Calu3 (cell line): Measurements from ENCODE around the gene MARCHF10. TPM values are rescaled to one million over a fixed set of nuclear protein-coding genes. Genes with fewer than 3 reads are reported as not detected.

ENCODE experiments used
- BruUV-seq: library from RNA; stranded (reverse); fragments of 400-500 nt; replicated peaks from 2 replicates; lab custom pipeline; 2021; lab: Mats Ljungman, UMichigan
- CTCF ChIA-PET: fragments of 300-600 bp; sonication (Branson Sonifier 250); formaldehyde crosslinking; loops from one replicate; lab custom pipeline; 2022; ENCODE audit warnings: antibody characterized with exemption; lab: Charles Lee
- DNase-seq: peaks from one replicate; pipeline ENCODE4 v3.0.0; 2022
- H3K27ac Mint-ChIP-seq: one replicate; pipeline ENCODE4 v1.8.0; 2022; ENCODE audit warnings: mixed read lengths; ENCODE audit not compliant: unreplicated experiment
- H3K27me3 Mint-ChIP-seq: one replicate; pipeline ENCODE4 v1.8.0; 2022; ENCODE audit warnings: mixed read lengths; ENCODE audit not compliant: unreplicated experiment
- H3K36me3 Mint-ChIP-seq: one replicate; pipeline ENCODE4 v1.8.0; 2022; ENCODE audit warnings: mild to moderate bottlenecking, moderate library complexity, mixed read lengths; ENCODE audit not compliant: insufficient read depth, unreplicated experiment
- H3K4me1 Mint-ChIP-seq: one replicate; pipeline ENCODE4 v1.8.0; 2022; ENCODE audit warnings: mild to moderate bottlenecking, low read depth, mixed read lengths; ENCODE audit not compliant: unreplicated experiment
- H3K4me3 Mint-ChIP-seq: one replicate; pipeline ENCODE4 v1.8.0; 2022; ENCODE audit warnings: mild to moderate bottlenecking, low read depth, moderate library complexity, mixed read lengths; ENCODE audit not compliant: unreplicated experiment
- H3K9me3 Mint-ChIP-seq: one replicate; pipeline ENCODE4 v1.8.0; 2022; ENCODE audit warnings: low read depth, mixed read lengths; ENCODE audit not compliant: unreplicated experiment
- intact Hi-C: fragments of 100-400 bp; cut with micrococcal nuclease; formaldehyde crosslinking; loops from one replicate; pipeline ENCODE4 v1.10.0; 2022; ENCODE audit not compliant: unreplicated experiment
- total RNA-seq: library from RNA; stranded (reverse); gene quantifications from 2 replicates; pipeline ENCODE4 v1.2.3, GENCODE V29; 2022
- TF ChIP-seq, protein P1 (sequence below): fragments of 200-600 bp; IDR thresholded peaks from one replicate; pipeline ENCODE4 v1.8.0; 2022; ENCODE audit warnings: antibody characterized with exemption; ENCODE audit not compliant: unreplicated experiment

The MARCHF10 gene
- total RNA-seq, 1 experiment from 2014 or later: not detected

DNA sequence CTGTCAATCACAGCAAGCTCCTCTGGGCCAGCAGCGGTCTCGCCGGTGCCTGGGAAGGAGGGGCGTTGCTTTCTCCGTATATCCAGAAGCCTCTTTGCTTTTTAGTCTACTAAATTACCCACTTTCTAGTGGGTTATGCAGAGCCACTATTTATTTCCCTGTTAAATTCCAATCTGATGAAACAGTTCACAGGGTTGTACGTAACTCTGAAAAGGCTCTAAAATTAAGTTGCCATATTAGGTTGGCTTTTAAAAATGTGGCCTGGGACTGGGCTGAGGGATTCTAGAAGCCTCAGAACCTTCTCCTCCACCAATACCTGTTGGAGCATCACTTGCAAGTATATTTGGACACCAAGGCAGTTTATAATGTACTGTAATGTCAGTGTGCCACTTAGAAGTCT, 27.2 kb downstream of the MARCHF10 start:
- peaks cover 28% of the 10 kb centered on the region for H3K4me1 Mint-ChIP-seq
- H3K4me3 Mint-ChIP-seq: no peak overlapping the region
- no TSS peak for BruUV-seq
- intact Hi-C loops: no loop called here
- CTCF ChIA-PET: interaction anchor here (0.6 kb wide), 1 partner anchor 38 kb away, joined by 3 read pairs; no protein-coding TSS in a partner anchor
- no peak overlapping the region for H3K27ac Mint-ChIP-seq
- no peaks in the 10 kb centered on the region for H3K27me3 Mint-ChIP-seq
- H3K9me3 Mint-ChIP-seq: peaks cover 4% of the 10 kb centered on the region
- H3K36me3 Mint-ChIP-seq: peaks cover 7% of the 10 kb centered on the region
- no peak for DNase-seq
- TF ChIP-seq, protein P1, sequence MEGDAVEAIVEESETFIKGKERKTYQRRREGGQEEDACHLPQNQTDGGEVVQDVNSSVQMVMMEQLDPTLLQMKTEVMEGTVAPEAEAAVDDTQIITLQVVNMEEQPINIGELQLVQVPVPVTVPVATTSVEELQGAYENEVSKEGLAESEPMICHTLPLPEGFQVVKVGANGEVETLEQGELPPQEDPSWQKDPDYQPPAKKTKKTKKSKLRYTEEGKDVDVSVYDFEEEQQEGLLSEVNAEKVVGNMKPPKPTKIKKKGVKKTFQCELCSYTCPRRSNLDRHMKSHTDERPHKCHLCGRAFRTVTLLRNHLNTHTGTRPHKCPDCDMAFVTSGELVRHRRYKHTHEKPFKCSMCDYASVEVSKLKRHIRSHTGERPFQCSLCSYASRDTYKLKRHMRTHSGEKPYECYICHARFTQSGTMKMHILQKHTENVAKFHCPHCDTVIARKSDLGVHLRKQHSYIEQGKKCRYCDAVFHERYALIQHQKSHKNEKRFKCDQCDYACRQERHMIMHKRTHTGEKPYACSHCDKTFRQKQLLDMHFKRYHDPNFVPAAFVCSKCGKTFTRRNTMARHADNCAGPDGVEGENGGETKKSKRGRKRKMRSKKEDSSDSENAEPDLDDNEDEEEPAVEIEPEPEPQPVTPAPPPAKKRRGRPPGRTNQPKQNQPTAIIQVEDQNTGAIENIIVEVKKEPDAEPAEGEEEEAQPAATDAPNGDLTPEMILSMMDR: no peak

DNA sequence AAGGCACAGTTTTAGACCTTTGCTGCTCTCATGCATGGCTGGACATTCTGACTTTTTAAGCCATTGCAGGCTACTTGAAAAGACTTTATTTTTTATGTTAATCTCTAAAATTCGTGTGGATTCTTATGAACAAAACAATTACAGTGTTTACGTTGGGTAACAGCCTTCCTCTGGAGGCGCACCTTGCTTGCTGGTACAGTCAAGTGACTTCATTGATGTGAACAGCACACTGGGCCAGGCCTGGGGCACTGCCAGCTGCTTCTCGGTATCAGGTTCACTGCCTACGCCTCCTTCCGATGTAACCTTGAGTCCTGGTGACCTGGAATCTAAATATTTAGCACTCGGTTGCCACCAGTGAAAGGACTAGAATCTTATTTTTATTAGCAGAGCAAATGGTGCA, 27.8 kb downstream of the MARCHF10 start:
- CTCF ChIA-PET: interaction anchor here (1.1 kb wide), 1 partner anchor 35 kb away, joined by 3 read pairs; no protein-coding TSS in a partner anchor
- no TSS peak for BruUV-seq
- H3K27ac Mint-ChIP-seq: no peak overlapping the region

DNA sequence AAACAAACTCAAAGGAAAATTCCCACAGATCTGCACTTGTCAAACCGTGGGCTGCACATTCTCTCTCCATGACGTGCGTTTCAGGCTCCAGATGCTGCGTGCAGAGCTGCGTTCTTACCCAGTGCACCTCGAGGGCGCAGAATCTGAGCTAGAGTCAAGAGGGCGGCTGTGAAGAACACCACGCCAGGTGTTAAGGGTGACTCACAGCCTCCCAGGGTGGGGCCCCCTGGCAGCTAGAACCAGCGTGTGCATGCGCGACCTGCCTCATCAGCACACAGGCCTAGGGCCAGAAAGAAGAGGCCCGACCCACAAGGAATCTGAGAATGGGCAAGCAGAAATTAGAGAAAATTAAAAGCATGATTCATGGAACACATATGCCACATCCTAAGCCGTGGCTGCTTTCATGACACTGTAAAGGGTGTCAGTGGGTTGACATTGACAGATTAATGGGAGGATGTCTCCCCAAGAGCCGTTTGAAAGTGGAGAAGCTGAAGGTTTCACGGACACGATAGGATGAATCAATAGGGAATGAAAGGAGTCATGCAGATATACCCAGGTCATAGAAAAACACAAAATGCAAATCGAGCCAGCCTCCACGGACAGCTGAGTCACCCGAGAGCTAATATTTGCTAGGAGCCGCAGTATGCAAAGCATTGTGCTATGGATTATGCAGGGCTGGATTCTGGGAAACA, 29.0 kb downstream of the MARCHF10 start:
- Mint-ChIP-seq H3K27me3 (peaks cover 3% of the 10 kb centered on the region), H3K4me3 (peak overlapping the region; percentile 29), H3K9me3 (peaks cover 4% of the 10 kb centered on the region), H3K27ac (peak overlapping the region; percentile 83), H3K4me1 (peaks cover 28% of the 10 kb centered on the region), H3K36me3 (peaks cover 7% of the 10 kb centered on the region)
- DNase-seq: peak; percentile 75
- TF ChIP-seq, protein P1: no peak
- intact Hi-C loops: no loop called here
- no TSS peak for BruUV-seq
- CTCF ChIA-PET: interaction anchor here (0.5 to 1.6 kb wide), 8 partner anchors 10 to 572 kb away, joined by 3 to 6 read pairs (median 4); no protein-coding TSS in a partner anchor

More for the DNA sequence above, 27.8 kb downstream of the MARCHF10 start:
- DNase-seq: peak; percentile 22
- intact Hi-C loops: no loop called here
- Mint-ChIP-seq H3K27me3 (no peaks in the 10 kb centered on the region), H3K9me3 (peaks cover 4% of the 10 kb centered on the region), H3K4me1 (peaks cover 28% of the 10 kb centered on the region), H3K4me3 (no peak overlapping the region), H3K36me3 (peaks cover 7% of the 10 kb centered on the region)
- TF ChIP-seq, protein P1: no peak

DNA sequence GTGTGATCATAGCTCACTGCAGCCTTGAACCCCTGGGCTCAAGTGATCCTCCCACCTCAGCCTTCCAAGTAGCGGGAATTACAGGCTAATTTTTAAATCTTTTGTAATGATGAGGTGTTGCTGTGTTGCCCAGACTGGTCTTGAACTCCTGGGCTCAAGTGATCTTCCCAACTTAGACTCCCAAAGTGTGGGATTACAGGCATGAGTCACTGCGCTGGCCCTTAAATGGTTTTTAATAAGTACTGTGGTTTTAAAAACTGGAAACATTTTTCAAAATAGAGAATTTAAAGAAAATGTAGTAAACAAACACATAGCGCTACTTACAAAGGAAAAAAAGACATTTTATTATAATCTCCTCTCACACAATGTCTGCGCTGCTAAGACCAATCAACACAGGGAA, 32.2 kb downstream of the MARCHF10 start:
- peaks cover 22% of the 10 kb centered on the region for H3K27me3 Mint-ChIP-seq
- intact Hi-C loops: no loop called here
- no peak for DNase-seq
- no peak overlapping the region for H3K4me3 Mint-ChIP-seq
- no peak overlapping the region for H3K27ac Mint-ChIP-seq
- peaks cover 27% of the 10 kb centered on the region for H3K4me1 Mint-ChIP-seq
- CTCF ChIA-PET: no interaction called here
- H3K36me3 Mint-ChIP-seq: peaks cover 7% of the 10 kb centered on the region
- no peaks in the 10 kb centered on the region for H3K9me3 Mint-ChIP-seq
- no TSS peak for BruUV-seq
- TF ChIP-seq, protein P1: no peak
